IPS-NIHi7 (cell line): ENCODE results near the gene LIN7B.

Experiments used
- DNase-seq: peaks from one replicate; pipeline ENCODE4 v3.0.0; 2012; ENCODE audit warnings: mixed read lengths; ENCODE audit errors: extremely low spot score

LIN7B gene

DNA sequence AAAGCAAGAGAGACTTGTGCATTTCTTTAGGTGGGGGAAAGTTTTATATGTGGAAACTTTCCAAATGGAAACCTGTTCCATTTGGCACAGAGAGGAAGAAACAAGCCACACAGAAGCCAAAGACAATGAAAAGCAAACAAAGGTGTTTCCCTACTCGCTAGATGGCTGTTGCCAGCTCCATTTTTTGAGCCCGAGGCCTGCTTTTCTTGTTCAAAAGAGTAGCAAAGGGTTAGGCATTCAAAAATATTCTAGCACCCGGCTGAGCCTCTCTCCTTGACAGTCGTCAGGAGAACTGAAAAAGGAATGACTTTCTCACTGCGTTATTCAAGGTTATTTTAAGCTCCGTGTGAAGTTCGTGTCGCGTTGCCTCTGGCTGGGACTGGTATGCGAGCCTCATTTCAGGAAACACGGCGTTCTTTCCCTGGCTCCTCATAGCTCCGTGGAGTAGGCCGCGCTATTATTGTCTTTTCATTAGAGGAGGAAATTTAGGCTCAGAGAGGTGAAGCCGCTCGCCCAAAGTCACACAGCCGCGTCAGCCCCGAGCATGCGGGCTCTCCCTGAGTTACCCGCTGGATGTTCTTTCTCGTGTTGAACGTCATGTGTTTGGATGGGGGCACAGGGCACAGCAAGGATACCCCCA, 51.1 kb downstream of the LIN7B start:
- no peak for DNase-seq

DNA sequence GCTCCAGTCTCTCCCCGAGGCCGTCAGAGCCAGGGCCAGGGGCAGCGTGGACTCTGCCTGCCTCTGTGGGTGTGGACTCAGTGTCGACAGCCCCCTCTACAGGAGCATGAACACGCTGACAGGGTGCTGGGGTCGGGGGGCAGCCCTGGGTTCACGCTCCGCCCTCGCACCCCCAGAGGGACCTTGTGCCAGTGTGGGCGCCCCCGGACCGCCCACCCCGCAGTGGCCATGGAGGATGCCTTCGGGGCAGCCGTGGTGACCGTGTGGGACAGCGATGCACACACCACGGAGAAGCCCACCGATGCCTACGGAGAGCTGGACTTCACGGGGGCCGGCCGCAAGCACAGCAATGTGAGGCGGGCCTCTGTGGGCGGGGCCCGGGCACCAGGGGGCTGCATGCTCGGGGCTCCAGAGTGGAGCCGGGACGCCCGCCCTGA, 51.7 kb downstream of the LIN7B start:
- peak; percentile 56 for DNase-seq

DNA sequence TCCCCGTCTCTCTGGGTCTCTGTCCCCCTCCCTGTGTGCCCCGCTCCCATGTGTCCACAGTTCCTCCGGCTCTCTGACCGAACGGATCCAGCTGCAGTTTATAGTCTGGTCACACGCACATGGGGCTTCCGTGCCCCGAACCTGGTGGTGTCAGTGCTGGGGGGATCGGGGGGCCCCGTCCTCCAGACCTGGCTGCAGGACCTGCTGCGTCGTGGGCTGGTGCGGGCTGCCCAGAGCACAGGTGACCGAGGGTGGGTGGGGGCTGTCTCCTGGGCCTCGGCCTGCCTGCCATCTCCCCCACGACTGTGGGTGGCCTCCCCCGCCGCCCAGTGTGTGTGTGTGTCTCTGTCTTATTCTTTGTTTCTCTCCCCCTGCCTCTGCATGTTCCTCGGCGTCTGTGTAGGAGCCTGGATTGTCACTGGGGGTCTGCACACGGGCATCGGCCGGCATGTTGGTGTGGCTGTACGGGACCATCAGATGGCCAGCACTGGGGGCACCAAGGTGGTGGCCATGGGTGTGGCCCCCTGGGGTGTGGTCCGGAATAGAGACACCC, 53.8 kb downstream of the LIN7B start:
- DNase-seq: no peak
